ENCODE measurements around the gene ZNF554.

Gene ZNF554

GRCh38 chr19:2819540-2820111, at the start of gene ZNF554:
TSS of gene ZNF554 (plus strand) at chr19:2819868. CDS start at chr19:2820072, 204 bp downstream.
- DNase-seq: peak; percentile 97 to 99

GRCh38 chr19:2770055-2771013, 49.3 kb upstream of the ZNF554 start:
- DNase-seq: no peak

GRCh38 chr19:2771786-2772674, 47.6 kb upstream of the ZNF554 start:
- DNase-seq: no peak

GRCh38 chr19:2774083-2774679, 45.5 kb upstream of the ZNF554 start:
- no peak for DNase-seq

- no peak for DNase-seq
Measured at GRCh38 chr19:2774953-2775555, 44.6 kb upstream of the ZNF554 start.

GRCh38 chr19:2775556-2776430, 43.9 kb upstream of the ZNF554 start:
- DNase-seq: peak; percentile 61 to 68

- no peak for DNase-seq
Measured at GRCh38 chr19:2777952-2778683, 41.5 kb upstream of the ZNF554 start.

- DNase-seq: no peak
Measured at GRCh38 chr19:2779121-2779740, 40.4 kb upstream of the ZNF554 start.

GRCh38 chr19:2780284-2780683, 39.4 kb upstream of the ZNF554 start:
- DNase-seq: no peak

GRCh38 chr19:2782329-2782935, 37.2 kb upstream of the ZNF554 start:
- DNase-seq: no peak

GRCh38 chr19:2782936-2783780, 36.5 kb upstream of the ZNF554 start, which contains the start of gene SGTA:
TSS of gene SGTA (minus strand) at chr19:2783273. CDS start at chr19:2769068, 14,205 bp downstream.
- peak; percentile 90 to 95 for DNase-seq

GRCh38 chr19:2783781-2784145, 35.9 kb upstream of the ZNF554 start:
- DNase-seq: no peak

- DNase-seq: peak; percentile 99
Measured at GRCh38 chr19:2785244-2785997, 34.2 kb upstream of the ZNF554 start, which contains the start of gene THOP1. TSS of gene THOP1 (plus strand) at chr19:2785503. CDS start at chr19:2785663, 160 bp downstream.

- no peak for DNase-seq
Measured at GRCh38 chr19:2787115-2787514, 32.6 kb upstream of the ZNF554 start.

GRCh38 chr19:2788237-2788636, 31.4 kb upstream of the ZNF554 start:
- no peak for DNase-seq

GRCh38 chr19:2790194-2790556, 29.5 kb upstream of the ZNF554 start:
- no peak for DNase-seq

- DNase-seq: no peak
Measured at GRCh38 chr19:2790557-2791271, 29.0 kb upstream of the ZNF554 start.

Measured in stimulated activated CD4-positive, alpha-beta T cell treated with anti-CD3 and anti-CD28 coated beads, Interleukin-2, amount 100 ng/mL, for 48 hours (primary cell).